LNCaP clone FGC (cell line): ENCODE results near the gene KBTBD8.

Experiments used
- DNase-seq: peaks from one replicate; pipeline ENCODE4 v3.0.0-alpha.2; 2011; ENCODE audit warnings: low read depth
- H3K4me3 ChIP-seq: 2 replicates; pipeline ENCODE4 v1.5.1; 2011; ENCODE audit warnings: mild to moderate bottlenecking, low read depth, low read length, control low read depth
- CTCF ChIP-seq: IDR thresholded peaks from 2 replicates; pipeline ENCODE4 v1.5.1; 2012; ENCODE audit warnings: mild to moderate bottlenecking; ENCODE audit not compliant: control insufficient read depth, insufficient read depth; ENCODE audit errors: extremely low read depth

Gene KBTBD8

GRCh38 chr3:67033079-67033478 lies 35.0 kb downstream of the KBTBD8 start:
- H3K4me3 ChIP-seq, result no peak overlapping the region
- no peak for TF ChIP-seq CTCF
- no peak for DNase-seq

GRCh38 chr3:67034371-67034770 lies 36.3 kb downstream of the KBTBD8 start:
- DNase-seq, result no peak
- H3K4me3 ChIP-seq, result no peak overlapping the region
- TF ChIP-seq CTCF, result no peak

GRCh38 chr3:67037615-67038014 lies 39.5 kb downstream of the KBTBD8 start:
- DNase-seq, result peak; percentile 1
- no peak overlapping the region for H3K4me3 ChIP-seq
- TF ChIP-seq CTCF, result no peak

- no peak for TF ChIP-seq CTCF
- H3K4me3 ChIP-seq, result no peak overlapping the region
- DNase-seq, result no peak
Observed at GRCh38 chr3:67044295-67044694, 46.2 kb downstream of the KBTBD8 start.

- no peak overlapping the region for H3K4me3 ChIP-seq
- TF ChIP-seq CTCF, result no peak
- DNase-seq, result no peak
Observed at GRCh38 chr3:67044955-67045354, 46.8 kb downstream of the KBTBD8 start.

- no peak for TF ChIP-seq CTCF
Observed at GRCh38 chr3:67045711-67046465, 47.8 kb downstream of the KBTBD8 start.

GRCh38 chr3:67047051-67047450 lies 48.9 kb downstream of the KBTBD8 start:
- H3K4me3 ChIP-seq, result no peak overlapping the region
- no peak for DNase-seq
- TF ChIP-seq CTCF, result no peak

More at GRCh38 chr3:67045711-67046465, 47.8 kb downstream of the KBTBD8 start:
- H3K4me3 ChIP-seq, result no peak overlapping the region
- no peak for DNase-seq
